Activated T-cell treated with anti-CD3 and anti-CD28 coated beads for 4 hours (primary cell): ENCODE results near the gene CIROP.

Source experiments
- DNase-seq: peaks from one replicate; pipeline ENCODE4 v3.0.0-alpha.2; 2020

Gene CIROP, protein sequence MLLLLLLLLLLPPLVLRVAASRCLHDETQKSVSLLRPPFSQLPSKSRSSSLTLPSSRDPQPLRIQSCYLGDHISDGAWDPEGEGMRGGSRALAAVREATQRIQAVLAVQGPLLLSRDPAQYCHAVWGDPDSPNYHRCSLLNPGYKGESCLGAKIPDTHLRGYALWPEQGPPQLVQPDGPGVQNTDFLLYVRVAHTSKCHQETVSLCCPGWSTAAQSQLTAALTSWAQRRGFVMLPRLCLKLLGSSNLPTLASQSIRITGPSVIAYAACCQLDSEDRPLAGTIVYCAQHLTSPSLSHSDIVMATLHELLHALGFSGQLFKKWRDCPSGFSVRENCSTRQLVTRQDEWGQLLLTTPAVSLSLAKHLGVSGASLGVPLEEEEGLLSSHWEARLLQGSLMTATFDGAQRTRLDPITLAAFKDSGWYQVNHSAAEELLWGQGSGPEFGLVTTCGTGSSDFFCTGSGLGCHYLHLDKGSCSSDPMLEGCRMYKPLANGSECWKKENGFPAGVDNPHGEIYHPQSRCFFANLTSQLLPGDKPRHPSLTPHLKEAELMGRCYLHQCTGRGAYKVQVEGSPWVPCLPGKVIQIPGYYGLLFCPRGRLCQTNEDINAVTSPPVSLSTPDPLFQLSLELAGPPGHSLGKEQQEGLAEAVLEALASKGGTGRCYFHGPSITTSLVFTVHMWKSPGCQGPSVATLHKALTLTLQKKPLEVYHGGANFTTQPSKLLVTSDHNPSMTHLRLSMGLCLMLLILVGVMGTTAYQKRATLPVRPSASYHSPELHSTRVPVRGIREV

DNA sequence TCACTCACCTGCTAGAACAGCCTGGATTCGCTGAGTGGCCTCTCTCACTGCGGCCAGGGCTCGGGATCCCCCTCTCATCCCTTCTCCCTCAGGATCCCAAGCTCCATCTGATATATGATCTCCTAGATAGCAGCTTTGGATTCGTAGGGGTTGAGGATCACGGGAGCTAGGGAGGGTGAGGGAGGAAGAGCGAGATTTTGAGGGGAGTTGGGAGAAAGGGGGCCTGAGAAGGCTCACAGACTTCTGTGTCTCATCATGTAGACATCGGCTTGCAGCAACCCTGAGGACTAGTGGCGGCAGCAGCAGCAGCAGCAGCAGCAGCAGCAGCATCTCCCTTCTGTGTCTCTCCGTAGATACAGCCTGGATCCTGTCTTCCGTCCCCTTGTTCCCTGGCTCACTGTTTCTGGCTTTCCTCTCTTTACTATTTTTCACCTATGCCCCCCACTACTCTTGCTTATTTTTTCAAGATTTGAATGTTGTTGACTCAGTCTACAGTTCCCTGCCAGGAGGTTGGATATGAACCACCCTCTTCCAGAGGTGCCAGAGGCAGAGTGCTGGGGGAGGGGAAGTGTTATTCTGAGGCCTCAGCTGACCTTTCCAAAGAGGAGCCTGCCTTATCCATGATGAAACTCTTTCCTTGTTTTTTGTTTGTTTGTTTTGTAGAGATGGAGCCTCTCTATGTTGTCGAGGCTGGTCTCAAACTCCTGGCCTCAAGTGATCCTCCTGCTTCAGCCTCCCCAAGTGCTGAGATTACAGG is at the start of gene CIROP:
Gene CIROP (minus strand): TSS at position 399 of the 757 bp plus-strand sequence. CDS start 69 bp downstream, at position 330.
- DNase-seq, result no peak

DNA sequence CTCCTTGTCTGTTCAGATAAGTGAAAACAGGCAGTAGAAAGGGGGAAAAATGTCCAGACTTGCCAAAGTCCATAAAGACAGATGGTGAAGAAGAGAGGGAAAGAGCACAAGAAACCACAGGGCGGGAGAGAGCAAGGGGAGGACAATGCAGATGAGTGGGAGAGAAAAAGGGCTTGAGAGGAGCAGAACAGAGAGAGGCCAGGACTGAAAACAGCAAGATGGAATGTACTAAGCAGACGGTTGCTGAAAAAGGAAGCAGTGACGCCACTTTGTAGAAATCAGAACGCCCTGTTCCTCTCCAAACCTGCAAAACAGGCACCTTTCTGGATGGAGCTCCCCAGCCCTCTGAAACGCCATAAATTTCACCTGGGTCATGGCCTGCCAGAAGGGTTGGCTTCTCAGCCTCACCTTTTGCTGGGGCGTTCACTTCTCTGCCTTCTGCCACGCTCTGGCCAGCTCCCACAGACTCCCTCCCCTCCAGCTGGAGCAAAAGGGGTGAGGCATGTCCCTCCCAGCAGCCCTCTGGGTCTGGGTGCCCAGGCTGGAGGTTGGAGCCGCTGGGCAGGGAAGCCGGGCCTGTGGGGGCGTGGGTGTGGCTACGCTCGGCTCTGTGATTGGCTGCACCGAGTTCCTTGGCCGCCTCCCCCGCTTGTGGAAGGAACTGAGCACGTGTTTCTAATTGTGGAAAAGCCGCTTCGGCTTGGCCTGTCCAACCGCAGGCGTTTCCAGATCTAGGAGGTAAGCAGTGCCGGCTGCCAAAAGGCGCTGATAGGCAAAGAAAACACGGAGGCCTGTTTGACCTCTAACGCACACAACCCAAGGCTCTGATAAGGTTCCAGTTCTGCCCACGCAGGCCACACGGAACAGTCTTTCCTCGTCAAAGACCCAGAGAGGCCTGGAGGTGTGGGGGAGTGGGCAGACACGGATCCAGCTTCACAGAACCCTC is 49.3 kb upstream of the CIROP start:
- DNase-seq, result no peak

DNA sequence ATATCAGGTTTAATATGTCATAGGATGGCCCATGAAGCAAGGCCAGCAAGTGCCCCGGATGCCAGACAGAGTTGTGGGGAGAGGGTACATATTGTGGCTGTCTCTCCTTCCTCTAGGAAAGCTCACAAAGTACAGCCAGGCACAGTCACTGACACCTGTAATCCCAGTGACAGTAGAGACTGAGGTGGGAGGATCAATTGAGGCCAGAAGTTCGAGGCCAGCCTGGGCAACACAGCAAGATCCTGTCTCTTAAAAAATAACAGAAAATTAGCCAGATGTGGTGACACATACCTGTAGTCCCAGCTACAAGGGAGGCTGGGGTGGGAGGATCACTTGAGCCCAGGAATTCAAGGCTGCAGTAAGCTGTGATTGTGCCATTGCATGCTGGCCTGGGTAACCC is 46.6 kb upstream of the CIROP start:
- DNase-seq, result no peak

DNA sequence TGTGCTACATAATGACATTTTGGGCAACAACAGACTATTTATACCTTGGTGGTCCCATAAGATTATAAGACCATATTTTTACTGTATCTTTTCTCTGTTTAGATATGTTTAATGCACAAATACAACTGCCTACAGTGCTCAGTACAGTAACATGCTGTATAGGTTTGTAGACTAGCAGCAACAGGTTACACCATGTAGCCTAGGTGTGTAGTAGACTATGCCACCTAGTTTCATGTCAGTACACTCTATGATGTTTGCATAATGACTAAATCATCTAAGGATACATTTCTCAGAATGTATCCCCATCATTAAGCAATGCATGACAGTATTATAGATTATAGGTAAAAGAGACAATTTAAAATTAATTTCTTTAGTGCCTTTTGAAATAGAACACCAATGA is 45.0 kb upstream of the CIROP start:
- DNase-seq, result no peak

DNA sequence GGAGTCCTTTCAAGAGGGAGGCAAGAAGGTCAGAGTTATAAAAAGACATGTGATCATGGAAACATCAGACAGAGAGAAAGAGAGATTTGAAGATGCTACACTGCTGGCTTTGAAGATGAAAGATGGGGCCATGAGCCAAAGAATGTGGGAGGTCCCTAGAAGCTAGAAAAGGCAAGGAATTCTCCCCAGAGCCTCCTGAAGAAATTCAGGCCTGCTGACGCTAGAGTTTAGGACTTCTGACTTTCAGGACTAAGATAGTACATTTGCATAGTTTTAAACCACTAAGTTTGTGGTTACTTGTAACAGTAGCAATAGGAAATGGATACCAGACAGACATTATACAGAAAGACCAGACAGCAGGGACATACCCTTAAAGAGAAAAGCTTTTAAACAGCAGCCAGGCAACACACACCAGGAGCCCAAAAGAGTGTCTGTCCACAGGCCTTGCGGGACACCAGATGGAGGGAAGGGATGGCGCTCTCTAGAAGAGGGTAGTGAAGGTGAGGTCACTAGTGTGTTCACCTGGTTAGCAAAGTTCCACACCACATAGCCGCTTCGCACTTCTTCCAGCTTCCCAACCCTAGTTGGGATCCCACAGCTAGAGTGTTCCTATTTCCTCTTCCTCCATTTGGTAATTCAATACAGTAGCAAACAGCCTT is 43.9 kb upstream of the CIROP start:
- no peak for DNase-seq

DNA sequence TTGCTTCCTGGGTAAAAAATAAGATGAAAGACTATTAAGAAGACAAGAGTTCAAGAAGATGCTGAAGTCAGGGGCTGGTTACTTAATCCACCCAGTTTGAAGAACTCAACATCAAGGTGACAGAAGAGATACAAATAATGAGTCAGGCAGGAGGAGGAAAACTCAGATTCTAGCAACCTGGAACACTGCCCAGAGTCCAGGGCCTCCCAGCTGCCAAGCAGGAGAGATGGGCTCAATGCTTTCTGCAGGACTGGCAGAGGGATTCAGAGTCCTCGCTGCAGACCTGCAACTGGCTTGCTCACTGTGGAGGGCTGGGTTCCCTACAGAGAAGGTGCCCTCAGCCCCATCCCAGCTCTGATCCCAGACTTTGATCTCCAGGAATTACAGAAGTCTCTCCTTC is 42.9 kb upstream of the CIROP start:
- DNase-seq, result no peak

DNA sequence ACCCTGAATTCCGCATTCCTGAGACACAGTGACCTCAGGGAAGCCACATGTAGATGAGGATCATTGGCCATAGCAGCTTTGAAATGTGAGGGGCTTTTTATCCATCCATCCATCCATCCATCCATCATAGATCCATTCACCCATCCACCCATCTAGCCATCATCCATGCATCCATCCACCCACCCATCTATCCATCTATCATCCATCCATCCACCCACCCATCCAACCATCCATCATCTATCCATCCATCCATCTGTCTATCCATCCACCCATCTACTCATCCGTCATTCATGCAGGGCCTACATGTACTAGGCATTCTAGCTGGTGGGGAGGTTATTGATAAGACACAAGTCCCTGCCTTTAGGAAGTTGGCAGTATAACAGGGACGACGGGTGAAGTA is 42.2 kb upstream of the CIROP start:
- no peak for DNase-seq

DNA sequence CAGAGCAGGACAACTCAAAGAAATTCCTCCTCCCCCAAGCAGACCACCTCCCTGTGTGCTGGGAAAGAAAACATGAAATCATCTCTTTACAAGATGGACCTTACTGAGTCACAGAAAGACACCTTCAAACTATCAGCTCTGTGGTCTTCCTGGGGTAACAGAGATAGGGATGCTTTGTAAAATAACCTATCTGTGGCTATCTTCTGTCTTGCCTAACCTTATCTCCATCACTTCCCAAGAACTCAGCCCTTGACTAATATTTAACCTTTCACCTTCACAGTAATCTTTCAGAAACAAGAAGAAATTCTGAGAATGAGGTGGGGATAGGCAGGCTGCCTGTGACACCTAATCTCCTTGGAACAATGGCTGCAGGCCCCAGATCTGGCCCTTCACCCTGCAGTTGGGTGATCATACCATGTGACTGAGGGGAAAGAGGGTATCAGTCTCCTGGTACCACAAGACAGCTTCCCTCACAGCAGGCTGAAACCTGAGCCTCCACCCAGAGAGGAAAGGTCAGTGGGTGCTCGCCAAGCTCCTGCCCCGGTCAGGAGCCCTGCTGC is 41.6 kb upstream of the CIROP start:
- DNase-seq, result no peak

DNA sequence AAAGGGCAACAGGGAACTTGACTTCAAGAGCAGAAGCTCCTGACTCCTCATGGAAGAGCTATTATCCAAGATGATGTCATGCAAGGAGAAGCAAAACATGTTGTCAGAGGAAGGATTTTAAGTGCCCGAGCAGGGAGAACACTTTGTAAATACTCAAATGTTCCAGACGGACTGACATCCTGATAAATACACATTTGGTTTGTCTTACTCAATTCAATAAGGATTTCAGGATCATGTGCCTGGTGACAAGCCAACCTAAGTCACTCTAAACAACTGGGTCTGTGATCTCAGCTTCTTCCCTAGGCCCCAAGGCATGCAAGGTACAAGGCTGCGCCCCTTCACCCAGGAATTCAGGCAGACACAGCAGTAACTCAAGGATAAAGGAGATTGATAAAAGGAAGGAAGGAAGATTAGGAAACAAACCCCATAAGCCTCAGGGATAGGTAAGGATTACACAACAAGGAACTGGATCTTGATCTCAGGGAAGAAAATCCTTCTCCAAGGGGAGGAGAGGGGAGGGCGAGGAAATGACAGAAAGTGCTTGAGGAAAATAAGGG is 41.1 kb upstream of the CIROP start:
- no peak for DNase-seq

DNA sequence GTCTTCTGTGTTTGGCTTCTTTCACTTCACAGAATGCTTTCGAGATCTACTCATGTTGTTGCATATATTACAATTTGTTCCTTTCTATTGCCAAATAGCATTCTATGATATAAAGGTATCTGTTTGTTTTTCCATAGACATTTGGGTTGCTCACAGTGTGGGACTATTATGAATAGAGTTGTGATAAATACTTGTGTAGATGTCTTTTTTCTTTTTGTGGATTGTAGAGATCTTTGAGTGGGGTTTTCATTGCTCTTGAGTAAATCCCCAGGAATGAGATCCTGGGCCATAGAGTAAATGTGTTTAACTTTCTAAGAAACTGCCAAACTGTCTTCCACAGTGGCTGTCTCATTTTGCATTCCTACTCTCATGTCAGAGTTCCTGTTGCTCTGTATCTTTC is 39.1 kb upstream of the CIROP start:
- no peak for DNase-seq

DNA sequence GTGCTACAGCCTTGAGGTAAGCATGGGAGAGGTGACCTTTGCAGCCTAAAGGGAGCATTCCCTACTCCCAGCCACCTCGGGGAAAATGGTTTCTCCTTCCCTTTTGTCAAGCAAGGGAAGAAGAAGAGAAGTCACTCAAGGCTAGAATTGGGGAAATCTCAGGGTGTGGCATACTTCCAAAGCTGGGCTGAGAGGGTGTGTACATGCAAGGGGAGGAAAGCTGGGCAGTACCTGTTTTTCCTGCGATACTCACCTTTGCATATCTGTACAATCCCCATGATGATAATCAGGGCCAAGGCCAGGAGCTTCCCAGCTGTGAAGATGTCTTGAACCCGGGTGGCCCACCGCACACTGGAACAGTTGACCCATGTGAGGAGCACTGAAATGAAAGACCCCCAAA is 38.0 kb upstream of the CIROP start:
- no peak for DNase-seq

DNA sequence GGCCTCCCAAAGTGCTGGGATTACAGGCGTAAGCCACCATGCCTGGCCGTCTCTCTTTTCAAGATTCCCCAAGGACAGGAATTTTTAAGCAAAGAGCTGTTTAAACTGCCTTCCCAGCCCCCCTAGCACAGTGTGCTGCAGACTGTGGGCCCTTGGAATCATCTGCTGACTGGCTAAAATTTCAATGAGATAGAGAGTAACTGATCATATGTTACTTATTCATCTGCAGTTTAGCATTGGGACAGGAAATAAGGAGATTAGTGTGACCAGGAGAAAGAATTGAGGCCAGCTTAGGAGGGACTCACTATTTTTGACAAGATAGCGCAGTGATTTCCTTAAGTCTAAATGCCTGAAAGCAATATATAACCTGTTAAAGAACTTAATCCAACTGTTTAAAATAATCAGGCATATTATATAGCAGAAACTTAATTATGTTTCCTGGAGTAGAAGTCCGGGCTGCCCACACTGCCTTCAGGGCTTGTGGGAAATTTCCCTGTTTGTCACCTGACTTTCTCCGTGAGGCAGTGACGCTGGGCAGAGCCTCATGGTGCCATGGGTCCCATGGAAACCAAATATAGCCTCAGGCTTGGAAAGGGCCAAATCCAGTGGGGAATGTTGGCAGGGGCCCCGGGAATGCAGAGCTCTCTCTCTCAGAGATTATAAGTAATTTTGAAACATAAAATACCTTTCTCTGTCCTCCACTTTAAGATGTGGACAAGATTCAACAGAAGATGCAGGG is 37.1 kb upstream of the CIROP start:
- no peak for DNase-seq

DNA sequence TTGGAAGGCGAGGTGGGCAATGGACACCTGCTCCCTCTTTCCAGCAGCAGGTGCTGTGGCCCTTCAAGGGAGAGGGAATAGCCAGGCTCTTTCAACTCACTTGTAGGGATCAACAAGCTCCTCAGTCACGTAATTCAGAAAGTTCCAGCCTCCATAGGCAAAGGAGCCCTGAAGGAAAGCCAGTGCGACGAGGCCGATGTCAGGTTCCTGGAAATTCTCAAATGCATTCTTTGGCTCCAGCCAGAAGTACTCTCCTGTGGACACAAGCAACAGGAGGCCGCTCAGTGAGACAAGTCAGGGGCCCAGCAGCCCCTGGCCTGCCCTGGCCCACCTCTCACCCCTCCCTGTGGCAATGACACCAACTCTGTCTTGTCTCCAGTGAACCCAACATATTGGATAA is 35.6 kb upstream of the CIROP start:
- no peak for DNase-seq

DNA sequence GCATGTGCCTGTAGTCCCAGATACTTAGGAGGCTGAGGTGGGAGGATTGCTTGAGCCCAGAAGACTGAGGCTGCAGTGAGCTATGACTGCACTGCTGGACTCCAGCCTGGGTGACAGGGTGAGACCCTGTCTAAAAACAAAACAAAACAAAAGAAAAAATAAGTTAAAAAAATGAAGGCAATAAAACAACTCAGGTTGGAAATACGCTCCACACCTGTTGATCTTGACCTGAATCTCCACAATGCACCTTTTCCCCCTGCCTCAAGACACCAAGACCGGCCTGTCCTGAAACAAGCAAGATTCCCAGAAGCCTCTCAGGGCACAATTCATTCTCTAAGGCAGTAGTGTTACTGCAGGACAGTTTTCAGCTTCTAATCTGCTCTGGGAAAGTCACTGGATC is 35.1 kb upstream of the CIROP start:
- DNase-seq, result no peak

DNA sequence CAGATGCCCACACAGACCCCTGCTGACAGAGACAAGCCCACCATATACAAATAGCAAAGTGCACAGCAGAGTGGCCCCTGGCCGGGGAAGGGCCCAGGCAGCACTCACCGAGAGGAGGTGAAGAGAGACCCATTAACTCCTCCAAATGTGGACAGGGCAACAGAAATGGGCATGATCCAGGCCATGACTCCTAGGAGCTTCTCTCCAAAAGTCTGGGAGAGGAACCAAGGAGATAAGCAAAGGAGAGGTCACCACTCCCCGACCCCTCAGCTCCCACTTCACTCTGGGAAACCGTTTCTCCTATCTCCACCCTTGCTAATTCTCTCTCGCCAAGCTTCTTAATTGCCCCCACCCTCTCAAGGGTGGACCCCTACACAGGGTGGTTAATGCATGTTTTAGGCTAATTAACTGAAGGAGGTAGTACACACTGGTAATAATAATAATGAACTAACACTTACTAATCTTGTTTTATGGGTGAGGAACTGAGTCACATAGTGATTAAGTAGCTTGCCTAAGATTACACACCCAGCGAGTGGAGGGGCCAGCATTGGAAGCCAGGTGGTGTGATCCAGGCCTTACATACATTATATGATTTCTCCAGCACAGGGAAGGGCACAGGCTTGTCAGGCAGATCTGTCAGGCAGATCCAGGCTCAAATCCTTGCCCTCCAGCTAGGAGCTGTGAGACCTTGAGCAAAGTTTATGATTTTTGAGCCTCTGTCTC is 33.2 kb upstream of the CIROP start:
- no peak for DNase-seq

DNA sequence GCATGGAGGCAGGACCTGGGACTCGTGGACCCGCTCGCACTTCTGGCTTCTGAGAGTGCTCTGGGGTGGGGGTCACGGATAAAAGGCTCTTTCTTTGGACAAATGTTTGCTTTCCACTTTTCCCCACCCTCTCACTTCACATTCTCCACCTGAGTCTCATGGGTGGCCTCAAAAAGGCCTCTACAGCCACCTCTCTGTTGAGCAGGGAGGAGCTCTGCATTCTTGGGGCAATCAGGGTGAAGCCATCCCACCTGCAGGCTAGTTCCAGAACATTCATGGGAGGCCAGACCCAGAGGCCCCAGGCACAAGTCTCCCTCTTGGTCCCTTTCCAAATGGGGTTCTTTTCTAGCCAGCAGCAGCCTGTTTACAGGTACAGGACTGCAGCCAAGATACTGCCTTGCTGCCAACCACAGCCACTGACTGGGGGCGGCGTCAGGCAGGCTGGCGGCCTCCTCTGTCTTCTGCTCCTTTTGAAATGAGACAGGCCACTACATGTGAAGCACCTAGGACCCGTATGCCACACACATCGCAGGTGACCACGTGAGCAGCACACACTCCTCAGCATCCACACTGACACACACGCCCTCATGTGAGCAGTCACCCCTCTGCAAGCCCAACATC is 32.5 kb upstream of the CIROP start:
- DNase-seq, result no peak

DNA sequence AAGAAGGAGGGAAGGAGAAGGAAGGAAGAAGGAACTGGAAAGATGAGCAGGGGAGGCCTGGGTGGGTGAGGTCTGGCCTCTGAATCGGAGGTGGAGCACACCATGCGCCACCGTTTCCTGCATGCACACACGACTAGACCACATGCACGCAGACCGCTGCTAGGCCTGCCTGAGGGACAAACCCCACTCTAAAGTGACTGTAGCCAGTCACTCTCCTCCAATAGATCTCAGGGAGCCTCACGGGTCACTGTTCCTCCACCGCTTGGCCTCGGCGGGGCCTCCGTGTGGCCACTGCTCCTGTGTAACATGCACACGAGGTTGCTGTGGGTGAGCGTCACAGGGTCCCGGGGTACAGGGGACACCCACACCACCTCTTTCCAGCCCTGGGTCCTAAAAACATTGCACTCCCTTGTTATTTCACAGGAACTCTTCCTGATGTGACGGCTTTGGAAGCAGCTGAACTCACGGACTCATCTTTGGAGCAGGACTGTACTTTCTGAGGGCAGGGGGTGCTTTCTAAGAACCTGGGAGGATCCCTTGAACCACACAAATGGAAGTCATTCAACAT is 31.9 kb upstream of the CIROP start:
- no peak for DNase-seq

DNA sequence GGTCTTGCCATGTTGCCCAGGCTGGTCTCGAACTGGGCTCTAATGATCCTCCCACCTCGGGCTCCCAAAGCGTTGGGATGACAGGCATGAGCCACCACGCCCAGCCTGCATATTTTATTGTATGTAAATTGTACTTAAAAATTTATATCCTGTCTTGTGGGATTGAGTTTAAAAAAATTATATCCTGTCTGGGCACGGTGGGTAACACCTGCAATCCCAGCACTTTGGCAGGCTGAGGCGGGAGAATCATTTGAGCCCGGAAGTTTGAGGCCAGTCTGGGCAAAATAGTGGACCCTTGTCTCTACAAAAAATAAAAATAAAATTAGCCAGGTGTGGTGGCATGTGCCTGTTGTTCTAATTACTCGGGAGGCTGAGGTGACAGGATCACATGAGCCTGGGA is 28.2 kb upstream of the CIROP start:
- no peak for DNase-seq

DNA sequence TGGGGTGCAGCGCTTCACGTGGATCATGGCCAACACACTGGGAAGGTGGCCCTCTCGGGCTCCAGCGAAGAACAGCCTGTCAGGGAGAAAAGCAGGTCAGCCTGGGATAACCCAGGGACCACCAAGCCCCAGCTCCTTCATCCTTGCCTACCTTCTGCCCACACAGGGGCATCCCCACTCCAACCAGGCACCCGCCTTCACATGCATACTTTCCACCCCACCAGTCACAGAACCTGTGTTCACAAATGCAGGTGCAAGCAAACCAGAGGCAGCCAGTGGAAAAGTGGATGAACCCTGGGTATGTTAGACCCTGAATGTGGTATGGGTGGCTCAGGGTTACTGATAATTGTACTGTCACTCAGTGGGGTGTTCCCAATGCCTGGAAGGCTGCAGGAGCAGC is 26.7 kb upstream of the CIROP start:
- DNase-seq, result no peak
